GM12892 (cell line): ENCODE data around the gene RPL10.

Source experiments
- POLR2A ChIP-seq: IDR thresholded peaks from 2 replicates; pipeline ENCODE4 v1.6.1; 2011; ENCODE audit warnings: low read depth, low read length, control low read depth
- POLR2AphosphoS5 ChIP-seq: IDR thresholded peaks from 2 replicates; pipeline ENCODE4 v1.6.1; 2011; ENCODE audit warnings: low read depth, low read length, control low read depth

GRCh38 chrX:154372612-154373022, 25.6 kb upstream of the RPL10 start:
- TF ChIP-seq POLR2AphosphoS5 (no peak), POLR2A (no peak)
